Stimulated activated CD4-positive, alpha-beta T cell treated with anti-CD3 and anti-CD28 coated beads, Interleukin-4, amount 100 ng/mL, for 48 hours (primary cell): ENCODE measurements around the gene SLC6A12.

Experiments used
- DNase-seq, 2 donors: peaks; one replicate each; pipeline ENCODE4 v3.0.0-alpha.2; 2020; ENCODE audit warnings: low read depth in 2 of 2

The SLC6A12 gene

DNA sequence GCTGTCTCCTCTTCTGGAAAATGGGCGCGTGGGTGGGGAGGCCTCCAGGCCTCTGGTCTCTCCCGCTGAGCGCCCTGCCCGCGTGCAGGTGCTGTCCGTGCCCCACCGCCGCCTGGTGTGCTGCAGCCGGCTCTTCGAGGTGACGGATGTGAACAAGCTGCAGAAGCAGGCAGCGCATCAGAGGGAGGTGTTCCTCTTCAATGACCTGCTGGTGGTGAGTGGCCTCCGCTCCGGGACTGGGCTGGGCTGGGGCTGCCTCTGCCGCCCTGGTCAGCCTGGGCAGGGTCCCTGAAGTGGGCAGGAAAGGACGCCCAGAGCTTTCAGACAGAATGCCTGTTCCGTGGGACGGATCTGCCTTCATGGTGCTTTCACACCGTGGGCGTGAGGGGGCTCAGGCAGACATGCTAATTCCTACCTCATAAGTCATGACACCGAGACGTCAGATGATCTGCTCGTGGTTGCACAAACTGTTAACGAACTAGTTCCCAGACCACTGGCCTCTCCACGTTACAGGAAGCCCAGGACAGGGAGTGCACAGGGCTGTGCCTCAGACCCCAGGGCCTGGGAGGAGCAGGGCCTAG is 50.5 kb downstream of the SLC6A12 start:
- no peak for DNase-seq

GRCh38 chr12:162467-163307 is 51.3 kb downstream of the SLC6A12 start:
- DNase-seq, result no peak

DNA sequence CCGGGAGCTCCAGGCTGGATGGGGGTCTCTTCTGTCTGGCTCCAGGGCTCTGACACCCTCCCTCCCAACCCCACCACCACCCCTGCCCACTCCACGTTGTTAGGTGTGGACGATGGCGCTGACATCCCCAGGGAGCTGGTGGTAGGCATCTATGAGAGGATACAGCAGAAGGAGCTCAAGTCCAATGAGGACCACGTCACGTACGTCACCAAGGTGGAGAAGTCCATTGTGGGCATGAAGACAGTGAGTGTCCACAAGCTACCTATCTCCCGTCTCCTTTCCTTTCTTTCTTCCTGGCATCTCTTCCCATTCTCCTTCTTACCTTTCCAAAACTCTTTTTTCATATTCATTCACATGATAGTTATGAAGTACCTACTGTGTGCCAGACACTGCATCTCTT is 52.1 kb downstream of the SLC6A12 start:
- DNase-seq, result no peak

GRCh38 chr12:160858-161257 is 53.1 kb downstream of the SLC6A12 start:
- DNase-seq, result no peak

DNA sequence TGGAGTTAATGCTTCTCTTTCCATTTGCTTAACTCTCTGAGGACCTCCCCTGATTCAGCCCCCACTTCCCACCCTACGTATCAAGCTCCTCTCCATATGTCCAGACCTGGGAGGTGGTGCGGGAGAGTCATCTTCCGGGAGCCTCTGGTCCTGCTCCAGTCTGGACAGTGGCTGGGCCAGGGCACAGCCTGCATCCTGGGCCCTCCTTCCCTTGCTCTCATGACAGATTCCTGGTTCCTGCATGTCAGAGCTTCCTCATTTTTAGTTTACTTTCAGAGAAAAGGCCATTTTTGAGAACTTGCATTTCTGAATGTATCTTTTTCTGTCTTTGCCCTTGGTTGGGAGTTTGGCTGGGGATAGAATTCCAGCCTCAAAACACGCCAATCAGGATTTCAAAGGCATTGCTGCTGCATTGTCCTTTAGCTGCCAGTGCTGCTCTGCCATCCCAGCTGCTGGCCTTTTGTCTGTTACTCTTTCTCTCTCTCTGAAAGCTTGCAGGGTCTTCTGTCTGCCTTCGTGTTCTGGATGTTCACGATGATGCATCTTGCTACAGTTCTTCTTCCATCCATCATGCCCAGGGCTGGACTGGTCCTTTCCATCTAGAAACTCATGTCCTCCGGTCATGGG is 54.7 kb downstream of the SLC6A12 start:
- DNase-seq, result no peak

DNA sequence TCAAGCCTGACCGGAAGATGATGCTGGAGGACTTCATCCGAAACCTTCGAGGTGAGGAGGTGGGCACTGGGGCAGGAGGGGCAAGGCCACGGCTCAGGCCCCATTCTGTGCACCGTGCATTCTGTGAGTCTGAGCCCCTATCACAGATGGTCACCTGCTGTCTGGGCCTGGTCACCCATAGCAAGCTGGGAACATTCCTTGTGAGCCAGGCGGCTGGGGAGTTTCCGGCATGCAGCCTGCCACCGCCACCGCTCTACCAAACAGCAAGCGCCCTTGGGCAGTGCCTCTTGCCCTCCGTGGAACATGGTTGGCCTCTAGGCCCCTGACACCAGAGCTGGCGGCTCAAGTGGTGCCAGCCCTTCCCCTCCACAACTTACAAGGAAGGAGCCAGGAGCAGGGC is 56.3 kb downstream of the SLC6A12 start:
- no peak for DNase-seq

- no peak for DNase-seq
Measured at GRCh38 chr12:156945-157344, 57.0 kb downstream of the SLC6A12 start.

DNA sequence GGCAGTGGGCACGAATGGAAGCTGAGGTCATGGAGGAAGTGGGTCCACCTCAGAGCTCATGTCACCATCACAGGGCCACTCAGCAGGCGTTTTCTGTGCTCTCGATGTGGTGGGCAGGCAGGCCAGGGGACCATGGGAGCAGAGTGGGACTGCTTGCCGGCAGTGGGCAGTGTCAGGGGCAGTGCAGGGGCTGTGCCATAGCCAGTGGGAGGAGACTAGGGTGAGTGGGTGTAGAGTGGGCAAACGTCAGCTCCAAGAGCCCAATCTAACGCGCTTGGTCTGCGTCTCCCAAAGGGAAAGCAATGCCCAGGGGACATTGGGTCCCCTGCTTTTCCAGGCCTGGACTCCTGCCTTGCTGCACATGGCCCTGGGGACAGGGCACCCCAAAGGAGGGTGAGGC is 58.3 kb downstream of the SLC6A12 start:
- DNase-seq, result no peak

GRCh38 chr12:155006-155405 is 59.0 kb downstream of the SLC6A12 start:
- DNase-seq, result no peak

DNA sequence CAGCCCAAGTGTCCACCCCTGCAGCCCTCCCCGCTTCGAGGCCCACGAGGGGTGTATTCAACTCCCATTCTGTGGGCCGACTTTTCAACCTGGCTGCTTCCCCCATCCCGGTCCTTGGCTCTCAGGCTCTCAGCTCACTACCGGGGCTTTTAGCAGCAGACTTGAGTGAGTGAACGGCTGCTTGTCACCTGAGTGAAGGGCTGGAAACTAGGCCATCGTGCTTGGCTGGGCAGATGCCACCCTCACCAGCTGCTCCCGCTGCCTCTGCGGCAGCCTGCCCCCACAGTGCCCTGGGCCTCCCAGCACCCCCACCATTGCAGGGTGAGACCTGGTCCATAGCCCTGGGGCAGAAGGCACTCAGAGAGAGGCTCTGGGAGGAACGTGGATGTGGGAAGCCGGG is 59.9 kb downstream of the SLC6A12 start:
- DNase-seq, result no peak

GRCh38 chr12:153080-153746 is 60.7 kb downstream of the SLC6A12 start:
- peak; percentile 55 to 58 for DNase-seq

GRCh38 chr12:152440-152839 is 61.5 kb downstream of the SLC6A12 start:
- no peak for DNase-seq

DNA sequence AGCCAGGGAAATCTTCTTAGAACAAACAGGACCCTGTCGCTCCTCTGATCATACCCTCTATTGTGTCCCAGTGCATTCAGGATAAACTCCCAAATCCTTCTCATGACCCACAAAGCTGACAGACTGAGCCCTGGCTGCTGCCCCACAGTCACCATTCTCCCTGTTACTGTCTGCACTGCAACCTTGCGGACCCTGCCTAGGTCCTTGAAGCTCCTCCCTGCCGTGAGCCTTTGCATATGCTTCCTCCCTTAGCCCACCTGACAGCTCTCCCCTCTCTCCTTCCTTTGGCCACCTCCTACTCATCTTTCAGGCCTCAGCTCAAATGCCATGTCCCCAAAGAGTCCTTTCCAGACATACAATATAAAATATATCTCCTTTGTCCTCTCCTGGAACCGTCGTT is 62.4 kb downstream of the SLC6A12 start:
- DNase-seq, result no peak

GRCh38 chr12:148676-149416 is 65.1 kb downstream of the SLC6A12 start:
- DNase-seq, result no peak

- DNase-seq, result no peak
Measured at GRCh38 chr12:147242-147641, 66.7 kb downstream of the SLC6A12 start.

DNA sequence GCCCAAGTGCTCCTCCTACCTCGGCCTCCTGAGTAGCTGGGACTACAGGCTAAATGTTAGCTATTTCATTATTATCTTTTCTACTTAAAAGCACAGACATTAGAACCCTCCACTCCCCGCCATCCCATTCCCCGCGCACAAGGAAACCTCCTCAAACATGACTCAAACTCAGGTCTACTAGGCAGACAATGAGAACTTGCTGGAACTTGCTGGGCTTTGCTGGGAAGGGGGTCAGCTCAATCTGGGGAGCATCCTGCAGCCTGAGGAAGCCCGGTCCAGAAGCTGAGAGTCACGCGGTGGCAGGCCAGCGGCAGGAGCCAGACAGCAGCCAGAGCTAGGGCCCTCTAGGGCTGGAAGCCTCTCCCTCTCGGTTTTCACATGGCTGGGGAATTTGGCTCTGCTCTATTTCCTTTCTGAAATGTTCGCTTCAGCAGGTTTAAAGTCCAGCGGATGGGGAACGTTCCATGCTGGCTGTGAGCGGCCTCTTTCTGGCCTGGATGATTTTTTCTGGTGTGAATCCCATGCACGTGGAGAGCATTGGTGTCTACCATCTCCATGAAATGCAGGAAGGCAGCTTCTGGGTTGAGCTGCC is 68.5 kb downstream of the SLC6A12 start:
- no peak for DNase-seq

- DNase-seq, result no peak
Measured at GRCh38 chr12:144650-145284, 69.2 kb downstream of the SLC6A12 start.

DNA sequence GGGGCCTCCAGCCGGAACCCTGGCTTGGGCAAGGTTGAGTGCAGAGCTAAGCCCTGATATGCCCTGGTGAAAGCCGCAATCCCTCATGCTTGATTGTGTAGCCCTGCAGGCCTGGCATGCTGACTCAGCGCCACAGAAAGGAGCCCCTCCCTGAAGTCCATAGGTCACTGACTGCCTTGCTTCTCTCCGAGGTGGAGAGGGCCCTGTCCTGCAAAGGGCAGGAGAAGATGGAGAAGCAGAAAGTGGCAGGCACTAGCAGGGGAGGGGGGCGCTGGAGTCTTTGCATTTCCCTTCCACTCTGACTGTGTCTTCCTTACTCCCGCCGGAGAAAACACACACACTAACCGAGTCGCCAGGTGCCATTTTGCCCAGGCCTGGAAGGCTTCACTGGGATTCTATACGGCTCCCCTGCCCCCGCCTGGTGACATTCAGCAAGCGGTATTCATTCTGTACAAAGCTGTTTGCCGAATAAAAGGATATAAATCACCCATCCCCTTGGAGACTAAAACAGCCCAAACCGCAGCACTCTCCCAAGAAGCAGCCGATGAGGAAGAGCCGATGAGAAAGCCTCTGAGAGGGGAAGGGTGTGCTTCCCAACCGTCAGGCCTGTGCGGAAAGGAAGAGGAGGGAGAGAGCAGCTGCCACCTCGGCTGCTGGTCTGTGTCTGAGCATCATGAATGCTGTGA is 69.8 kb downstream of the SLC6A12 start:
- DNase-seq, result no peak

- DNase-seq, result no peak
Measured at GRCh38 chr12:140162-140561, 73.8 kb downstream of the SLC6A12 start.
